ENCODE results near the gene CLDN15.

The CLDN15 gene

DNA sequence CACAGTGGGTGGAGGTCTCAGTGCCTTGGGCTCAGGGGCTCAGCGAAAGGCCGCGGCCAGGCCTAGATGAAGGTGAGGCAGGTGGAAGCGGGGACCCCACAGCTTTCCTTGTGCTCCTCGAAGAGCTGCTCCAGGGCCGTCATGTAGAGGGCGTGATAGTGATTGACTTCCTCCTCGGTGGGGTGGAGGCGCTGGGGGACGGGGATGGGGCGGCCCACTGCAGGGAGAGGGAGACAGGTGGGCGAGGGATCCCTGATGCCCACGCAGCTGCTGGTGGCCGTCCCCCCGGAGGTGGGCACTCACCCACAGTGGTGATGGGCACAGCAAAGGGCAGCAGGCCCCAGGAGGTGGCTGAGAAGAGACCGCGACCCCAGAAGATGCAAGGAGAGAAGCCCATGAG, 41.7 kb downstream of the CLDN15 start:
- no peak for DNase-seq

- no peak for DNase-seq
These were observed 48.5 kb downstream of the CLDN15 start for GRCh38 chr7:101189109-101189508.

GRCh38 chr7:101186844-101187428, 50.7 kb downstream of the CLDN15 start:
- DNase-seq, result no peak

DNA sequence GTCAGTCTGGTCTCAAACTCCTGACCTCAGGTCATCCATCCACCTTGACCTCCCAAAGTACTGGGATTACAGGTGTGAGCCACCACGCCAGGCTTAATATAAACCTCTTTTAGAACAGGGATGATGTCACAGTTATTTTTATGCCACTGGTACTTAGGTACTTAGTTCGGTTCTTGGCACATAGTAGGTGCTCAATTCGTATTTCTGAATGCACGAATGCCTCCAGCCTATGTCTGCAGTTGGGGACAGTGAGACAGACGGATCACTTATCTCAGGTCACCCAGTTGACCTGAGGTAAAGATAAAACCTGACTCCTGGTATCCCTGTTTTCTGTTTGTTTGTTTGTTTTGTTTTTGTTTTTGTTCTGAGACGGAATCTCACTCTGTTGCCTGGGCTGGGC, 51.4 kb downstream of the CLDN15 start:
- DNase-seq, result no peak

- DNase-seq, result peak; percentile 44
These were observed 52.3 kb downstream of the CLDN15 start for GRCh38 chr7:101185258-101185839.

Data from fibroblast of skin of right quadriceps (primary cell).